Neural progenitor cell (in vitro differentiated cells): ENCODE data around the gene SRCIN1. TPM values are rescaled to one million over a fixed set of nuclear protein-coding genes. Genes with fewer than 3 reads are reported as not detected.

Experiments
- DNase-seq: peaks from one replicate; pipeline ENCODE4 v3.0.0-alpha.2; 2016; ENCODE audit warnings: low spot score
- H2AFZ ChIP-seq: fragments of 200-600 bp; sonication (generic); replicated peaks from 2 replicates; pipeline ENCODE4 v1.6.1; 2016; ENCODE audit warnings: antibody characterized with exemption
- H3F3A ChIP-seq: fragments of 200-600 bp; sonication (generic); 2 replicates; pipeline ENCODE4 v1.6.1; 2016; ENCODE audit warnings: antibody characterized with exemption, low read depth
- H3K27ac ChIP-seq: fragments of 200-600 bp; sonication (generic); 2 replicates; pipeline ENCODE4 v1.5.1; 2016; ENCODE audit warnings: mild to moderate bottlenecking
- H3K27me3 ChIP-seq: fragments of 200-600 bp; sonication (generic); 2 replicates; pipeline ENCODE4 v1.6.1; 2016; ENCODE audit warnings: mild to moderate bottlenecking, moderate library complexity
- H3K36me3 ChIP-seq: fragments of 200-600 bp; sonication (generic); 2 replicates; pipeline ENCODE4 v1.5.1; 2016
- H3K4me1 ChIP-seq: fragments of 200-600 bp; sonication (generic); 2 replicates; pipeline ENCODE4 v1.6.1; 2016; ENCODE audit warnings: mixed run types
- H3K4me2 ChIP-seq: fragments of 200-600 bp; sonication (generic); 2 replicates; pipeline ENCODE4 v1.6.1; 2016
- H3K4me3 ChIP-seq: fragments of 200-600 bp; sonication (generic); 2 replicates; pipeline ENCODE4 v1.5.1; 2016
- H3K79me2 ChIP-seq: fragments of 200-600 bp; sonication (generic); 2 replicates; pipeline ENCODE4 v1.6.1; 2016; ENCODE audit warnings: low read depth
- H3K9ac ChIP-seq: fragments of 200-600 bp; sonication (generic); 2 replicates; pipeline ENCODE4 v1.6.1; 2016
- H3K9me3 ChIP-seq: fragments of 200-600 bp; sonication (generic); 2 replicates; pipeline ENCODE4 v1.5.1; 2016; ENCODE audit warnings: low read depth
- H4K20me1 ChIP-seq: fragments of 200-600 bp; sonication (generic); 2 replicates; pipeline ENCODE4 v1.6.1; 2016; ENCODE audit warnings: low read depth
- H3K27ac Mint-ChIP-seq: 3 replicates; pipeline ENCODE4 v1.8.0; 2021; ENCODE audit warnings: mixed read lengths
- H3K27me3 Mint-ChIP-seq: 2 replicates; pipeline ENCODE4 v1.8.0; 2022; ENCODE audit warnings: low read depth, mild to moderate bottlenecking, inconsistent platforms, moderate library complexity, mixed read lengths; ENCODE audit not compliant: insufficient read depth
- H3K36me3 Mint-ChIP-seq: 3 replicates; pipeline ENCODE4 v1.8.0; 2021; ENCODE audit warnings: mixed read lengths
- H3K4me1 Mint-ChIP-seq: 3 replicates; pipeline ENCODE4 v1.8.0; 2021; ENCODE audit warnings: mixed read lengths
- H3K4me3 Mint-ChIP-seq: 3 replicates; pipeline ENCODE4 v1.8.0; 2021; ENCODE audit warnings: mild to moderate bottlenecking, moderate library complexity, mixed read lengths
- H3K9me3 Mint-ChIP-seq: 3 replicates; pipeline ENCODE4 v1.8.0; 2020; ENCODE audit warnings: mixed read lengths
- CTCF ChIP-seq: fragments of 200-600 bp; sonication (generic); IDR thresholded peaks from 2 replicates; pipeline ENCODE4 v1.5.1; 2017; ENCODE audit warnings: antibody characterized with exemption, mild to moderate bottlenecking
- EZH2 ChIP-seq: fragments of 200-600 bp; sonication (generic); IDR thresholded peaks from 2 replicates; pipeline ENCODE4 v1.6.1; 2017; ENCODE audit warnings: antibody characterized with exemption, mild to moderate bottlenecking, moderate library complexity
- EZH2phosphoT487 ChIP-seq: fragments of 200-600 bp; sonication (generic); IDR thresholded peaks from 2 replicates; pipeline ENCODE4 v1.6.1; 2017; ENCODE audit warnings: antibody characterized with exemption
- total RNA-seq: library from RNA; depleted of rRNA; stranded (reverse); fragments of >200 nt; gene quantifications from 2 replicates; pipeline ENCODE4 v1.2.3, GENCODE V29; 2015; ENCODE audit warnings: low replicate concordance

SRCIN1 gene
- total RNA-seq, 1 donor from 2014 or later = 3.8 TPM

DNA sequence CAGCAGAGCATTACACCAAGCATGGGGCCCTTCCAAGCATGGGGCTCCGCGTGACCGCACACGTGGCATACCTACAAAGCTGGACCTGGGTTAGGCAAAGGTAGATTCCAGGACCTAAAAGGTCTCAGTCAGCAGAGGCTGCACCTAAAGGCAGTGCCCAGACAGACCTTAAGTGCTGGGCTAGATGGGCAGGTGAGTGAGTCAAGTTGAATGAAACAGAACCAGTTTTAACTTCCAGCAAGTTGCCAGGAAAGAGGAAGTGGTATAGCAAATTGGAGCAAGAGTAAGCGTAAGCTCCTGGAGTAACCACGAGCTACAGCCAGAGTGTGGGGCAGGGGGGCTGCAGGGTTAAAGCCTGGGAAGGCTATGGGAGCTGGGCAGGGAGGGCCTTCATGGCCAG, 49.5 kb downstream of the SRCIN1 start:
- TF ChIP-seq CTCF (no peak), EZH2 (no peak), EZH2phosphoT487 (no peak)
- peaks cover 27% of the 10 kb centered on the region for H3K27me3 Mint-ChIP-seq
- H3K4me1 Mint-ChIP-seq = peaks cover 29% of the 10 kb centered on the region
- no peak overlapping the region for H3K4me3 Mint-ChIP-seq
- Histone ChIP-seq H3K4me3 (no peak overlapping the region), H3K9ac (no peak overlapping the region), H3K4me2 (no peak overlapping the region), H2AFZ (no peak overlapping the region), H3K36me3 (no peaks in the 10 kb centered on the region), H3K79me2 (no peaks in the 10 kb centered on the region), H3K4me1 (peaks cover 15% of the 10 kb centered on the region), H3K9me3 (no peaks in the 10 kb centered on the region), H4K20me1 (peaks cover 27% of the 10 kb centered on the region), H3F3A (peaks cover 20% of the 10 kb centered on the region), H3K27ac (no peak overlapping the region), H3K27me3 (peaks cover 31% of the 10 kb centered on the region)
- H3K36me3 Mint-ChIP-seq = peaks cover 8% of the 10 kb centered on the region
- H3K9me3 Mint-ChIP-seq = no peaks in the 10 kb centered on the region
- no peak for DNase-seq
- H3K27ac Mint-ChIP-seq = no peak overlapping the region

DNA sequence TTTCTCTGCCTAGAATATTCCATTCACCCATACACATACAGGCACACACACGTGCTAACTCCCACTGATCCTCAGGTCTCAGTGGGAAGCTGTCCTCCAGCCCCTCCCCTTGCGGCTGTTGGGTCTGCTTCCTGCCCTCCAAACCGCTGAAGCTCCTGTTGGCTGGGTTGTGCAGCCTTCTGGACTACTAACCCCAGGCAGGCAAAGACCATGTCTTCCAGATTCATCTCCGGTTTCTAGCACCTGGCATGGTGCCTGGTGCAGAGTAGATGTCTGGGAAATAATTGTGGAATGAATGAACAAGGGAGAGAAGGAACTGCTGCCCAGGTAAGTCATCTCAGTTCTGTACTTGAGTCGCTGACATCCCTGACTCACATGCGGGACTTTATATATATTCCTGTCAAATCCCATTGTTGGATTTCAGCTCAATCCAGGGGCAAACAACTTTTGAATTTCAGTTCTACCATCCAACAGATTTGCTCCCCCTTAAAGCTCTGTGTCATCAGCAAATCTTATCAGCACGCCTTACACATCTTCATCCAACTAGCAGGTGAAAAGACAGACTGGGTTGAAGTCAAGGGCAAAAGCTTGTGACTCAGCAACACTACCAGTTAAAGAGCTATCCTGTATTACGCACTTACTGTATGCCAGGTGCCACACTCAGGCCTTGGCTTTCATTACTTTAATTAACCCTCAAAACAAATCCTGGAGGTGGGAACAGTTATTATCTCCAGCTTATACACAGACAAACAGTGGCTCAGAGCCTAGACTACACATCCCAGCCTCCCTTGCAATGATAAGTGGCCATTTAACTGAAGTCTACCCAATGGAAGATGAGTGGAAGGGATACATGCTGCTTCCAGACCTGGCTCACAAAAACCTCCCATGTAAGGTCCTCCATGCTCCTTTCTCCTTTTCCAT, 51.1 kb downstream of the SRCIN1 start:
- H3K9me3 Mint-ChIP-seq = no peaks in the 10 kb centered on the region
- peaks cover 14% of the 10 kb centered on the region for H3K27me3 Mint-ChIP-seq
- H3K4me3 ChIP-seq = no peak overlapping the region

DNA sequence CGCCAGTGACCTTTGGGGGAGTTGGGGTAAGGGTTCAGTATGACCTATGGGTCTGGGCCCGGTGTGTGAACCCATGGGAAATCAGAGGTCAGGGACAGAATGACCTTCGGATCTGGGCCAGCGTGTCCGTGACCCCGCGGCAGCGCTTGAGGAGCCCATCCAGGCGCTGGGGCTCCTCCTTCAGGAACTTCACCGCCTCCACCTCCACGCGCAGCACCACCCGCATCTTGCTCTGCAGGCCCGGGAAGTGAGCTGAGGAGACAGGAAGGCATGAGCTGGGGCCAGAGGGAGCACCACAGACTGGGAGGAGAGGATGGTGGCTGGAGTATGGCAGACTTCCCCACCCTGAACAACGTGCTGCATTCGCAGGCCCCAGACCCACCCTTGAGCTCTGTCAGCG, 53.4 kb downstream of the SRCIN1 start:
- no peak overlapping the region for H3K4me3 Mint-ChIP-seq
- Histone ChIP-seq H3F3A (peaks cover 3% of the 10 kb centered on the region), H3K4me2 (no peak overlapping the region), H3K9ac (no peak overlapping the region), H2AFZ (no peak overlapping the region), H3K27ac (no peak overlapping the region), H3K9me3 (no peaks in the 10 kb centered on the region), H3K4me1 (no peaks in the 10 kb centered on the region), H4K20me1 (no peaks in the 10 kb centered on the region), H3K27me3 (no peaks in the 10 kb centered on the region), H3K4me3 (no peak overlapping the region), H3K36me3 (no peaks in the 10 kb centered on the region), H3K79me2 (no peaks in the 10 kb centered on the region)
- H3K4me1 Mint-ChIP-seq = peaks cover 4% of the 10 kb centered on the region
- H3K27me3 Mint-ChIP-seq = peaks cover 6% of the 10 kb centered on the region
- H3K36me3 Mint-ChIP-seq = peaks cover 15% of the 10 kb centered on the region
- H3K9me3 Mint-ChIP-seq = no peaks in the 10 kb centered on the region
- no peak for DNase-seq
- no peak overlapping the region for H3K27ac Mint-ChIP-seq
- TF ChIP-seq EZH2 = no peak
- TF ChIP-seq EZH2phosphoT487 = no peak
- TF ChIP-seq CTCF = no peak

More for the DNA sequence above, 51.1 kb downstream of the SRCIN1 start:
- no peaks in the 10 kb centered on the region for H3K9me3 ChIP-seq
- peaks cover 9% of the 10 kb centered on the region for H3K4me1 ChIP-seq
- peaks cover 15% of the 10 kb centered on the region for H3F3A ChIP-seq
- no peaks in the 10 kb centered on the region for H3K79me2 ChIP-seq
- H3K4me2 ChIP-seq = no peak overlapping the region
- no peak overlapping the region for H3K27ac ChIP-seq
- no peaks in the 10 kb centered on the region for H3K36me3 ChIP-seq
- no peak overlapping the region for H3K27ac Mint-ChIP-seq
- peaks cover 18% of the 10 kb centered on the region for H3K4me1 Mint-ChIP-seq
- H4K20me1 ChIP-seq = peaks cover 12% of the 10 kb centered on the region
- no peak overlapping the region for H3K9ac ChIP-seq
- peaks cover 15% of the 10 kb centered on the region for H3K27me3 ChIP-seq
- H3K4me3 Mint-ChIP-seq = no peak overlapping the region
- TF ChIP-seq EZH2 (no peak), EZH2phosphoT487 (no peak), CTCF (no peak)
- H2AFZ ChIP-seq = no peak overlapping the region
- H3K36me3 Mint-ChIP-seq = peaks cover 11% of the 10 kb centered on the region
- no peak for DNase-seq
